Bone marrow (tissue), 2 donors: Measurements from ENCODE around the gene CDC42BPA.
"Not testable (repeated sequence)": the region's sequence is repeated elsewhere in the genome, so short reads cannot be mapped to it uniquely, and the experiment has no call there.

ENCODE experiments used
- DNase-seq, 2 donors: peaks; one replicate each; lab custom pipeline; 2025; lab: John Stamatoyannopoulos, UW

Gene CDC42BPA

DNA sequence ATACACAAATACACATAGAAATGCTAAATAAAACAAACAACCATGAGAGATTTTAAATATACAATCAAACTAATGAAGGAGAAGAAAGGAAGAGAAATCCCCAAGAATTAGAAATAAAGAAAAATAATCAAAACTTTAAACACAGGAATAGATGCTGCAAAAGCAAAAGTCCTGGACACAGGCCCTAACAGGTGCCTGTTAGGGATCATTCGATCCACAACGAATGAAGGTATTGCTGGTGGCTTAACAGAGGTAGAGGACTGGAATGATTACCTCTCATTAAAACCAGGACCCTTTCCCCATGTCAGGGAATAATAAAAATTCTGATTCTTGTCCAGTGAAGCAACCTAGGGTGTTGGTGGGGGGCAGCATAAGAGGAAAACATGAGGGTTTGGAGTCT, 56.8 kb downstream of the CDC42BPA start:
- no peak for DNase-seq

DNA sequence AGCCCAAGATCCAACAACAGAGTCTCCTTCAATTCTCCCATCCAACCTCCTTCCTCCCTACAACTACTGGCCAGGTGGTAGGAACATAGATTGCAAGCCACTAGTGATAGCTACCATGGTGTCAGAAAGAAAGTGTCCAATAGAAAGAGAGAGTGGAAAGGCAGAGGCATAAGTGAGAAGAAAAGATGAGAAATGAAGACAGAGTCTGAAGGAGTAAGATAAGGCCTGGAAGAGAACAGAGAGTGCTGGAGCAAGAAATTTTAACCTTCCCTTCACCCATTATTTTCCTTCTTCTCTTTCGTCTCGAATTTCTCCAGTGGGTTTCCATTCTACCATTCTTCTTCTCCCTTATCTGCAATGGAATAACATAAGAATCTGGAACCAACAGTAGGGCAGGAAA, 57.9 kb downstream of the CDC42BPA start:
- no peak for DNase-seq

DNA sequence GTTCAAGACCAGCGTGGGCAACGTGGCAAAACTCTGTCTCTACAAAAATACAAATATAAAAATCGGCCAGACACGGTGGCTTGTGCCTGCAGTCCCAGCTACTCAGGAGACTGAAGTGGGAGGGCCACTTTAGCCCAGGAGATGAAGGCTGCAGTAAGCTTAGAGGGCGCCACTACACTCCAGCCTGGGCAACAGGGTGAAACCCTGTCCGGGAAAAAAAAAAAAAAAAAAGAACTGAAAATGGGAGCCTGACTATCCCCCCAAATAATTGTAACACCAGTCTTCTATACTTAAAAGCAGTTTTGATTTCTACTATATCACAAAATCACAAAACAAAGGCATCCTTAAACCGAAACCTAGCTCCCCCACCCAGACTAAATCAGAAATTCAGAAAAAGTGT, 60.3 kb downstream of the CDC42BPA start:
- DNase-seq = no peak

DNA sequence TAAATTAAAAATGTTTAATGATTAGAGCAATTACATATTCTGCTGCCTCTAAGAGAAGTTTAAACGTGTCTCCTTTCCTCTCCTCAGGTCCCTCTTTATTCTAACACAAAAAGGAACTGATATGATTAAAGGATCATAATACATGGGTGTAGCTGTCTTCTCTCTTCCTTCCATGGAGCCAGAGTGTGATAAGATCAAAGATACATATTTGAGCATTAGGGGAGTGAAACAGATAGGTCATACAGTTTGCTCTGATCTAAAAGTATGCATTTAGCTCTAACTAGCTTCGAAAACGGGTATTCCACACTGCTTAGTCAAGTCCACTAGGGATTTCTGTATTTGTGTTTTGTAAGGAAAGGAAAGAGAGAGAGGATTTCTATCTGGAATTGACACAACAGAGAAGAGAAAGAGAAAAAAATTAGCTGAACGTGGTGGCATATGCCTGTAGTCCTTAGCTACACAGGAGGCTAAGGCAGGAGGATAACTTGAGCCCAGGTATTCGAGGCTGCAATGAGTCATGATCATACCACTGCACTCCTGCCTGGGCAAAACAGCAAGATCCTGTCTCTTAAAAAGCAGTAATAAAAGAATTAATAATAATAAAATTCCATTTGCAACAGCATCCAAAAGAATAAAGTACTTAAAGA, 63.1 kb downstream of the CDC42BPA start:
- no peak for DNase-seq

DNA sequence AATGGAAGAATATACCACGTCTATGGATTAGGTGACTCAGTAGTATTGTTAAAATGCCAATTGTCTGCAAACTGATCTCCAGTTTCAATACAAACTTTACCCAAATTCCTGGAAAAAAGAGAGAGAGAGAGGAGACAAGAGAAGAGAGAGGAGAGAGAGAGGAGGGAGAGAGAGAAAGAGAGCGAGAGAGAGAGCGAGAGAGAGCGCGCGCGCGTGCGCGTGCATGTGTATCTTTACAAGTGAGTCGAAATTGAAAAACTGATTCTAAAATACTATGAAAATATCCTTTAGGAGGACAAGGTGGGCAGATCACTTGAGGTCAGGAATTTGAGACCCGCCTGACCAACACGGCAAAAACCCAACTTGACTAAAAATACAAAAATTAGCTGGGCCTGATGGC, 65.2 kb downstream of the CDC42BPA start:
- no peak for DNase-seq

DNA sequence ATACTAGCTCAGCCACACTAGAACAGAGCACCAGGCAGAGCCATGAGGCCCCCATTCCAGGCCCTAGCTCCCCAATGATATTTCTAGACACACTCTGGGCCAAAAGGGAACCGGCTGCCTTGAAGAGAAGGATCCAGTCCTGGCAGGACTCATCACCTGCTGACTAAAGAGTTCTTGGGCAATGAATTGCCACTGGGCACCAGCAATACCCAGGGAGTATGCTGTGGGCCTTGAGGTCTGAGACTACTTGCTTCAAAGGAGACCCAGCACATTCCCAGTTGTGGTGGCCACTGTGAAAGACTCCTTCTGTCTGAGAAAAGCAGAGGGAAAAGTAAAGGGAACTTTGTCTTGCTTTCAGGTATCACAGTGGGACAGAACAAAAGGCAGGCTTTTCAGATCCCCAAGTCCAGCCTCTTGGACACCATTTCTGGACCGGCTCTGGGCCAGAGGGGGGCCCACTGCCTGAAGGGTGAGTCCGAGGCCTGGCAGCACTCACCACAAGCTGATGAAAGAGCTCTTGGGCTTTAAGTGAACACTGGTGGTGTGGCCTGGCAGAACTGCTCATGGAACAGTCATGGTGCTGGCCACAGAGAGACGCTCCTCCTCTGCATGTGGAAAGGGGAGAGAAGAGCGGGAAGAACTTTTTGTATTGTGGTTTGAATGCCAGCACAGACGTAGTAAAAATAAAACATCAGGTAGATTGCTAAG, 72.5 kb downstream of the CDC42BPA start:
- no peak for DNase-seq

DNA sequence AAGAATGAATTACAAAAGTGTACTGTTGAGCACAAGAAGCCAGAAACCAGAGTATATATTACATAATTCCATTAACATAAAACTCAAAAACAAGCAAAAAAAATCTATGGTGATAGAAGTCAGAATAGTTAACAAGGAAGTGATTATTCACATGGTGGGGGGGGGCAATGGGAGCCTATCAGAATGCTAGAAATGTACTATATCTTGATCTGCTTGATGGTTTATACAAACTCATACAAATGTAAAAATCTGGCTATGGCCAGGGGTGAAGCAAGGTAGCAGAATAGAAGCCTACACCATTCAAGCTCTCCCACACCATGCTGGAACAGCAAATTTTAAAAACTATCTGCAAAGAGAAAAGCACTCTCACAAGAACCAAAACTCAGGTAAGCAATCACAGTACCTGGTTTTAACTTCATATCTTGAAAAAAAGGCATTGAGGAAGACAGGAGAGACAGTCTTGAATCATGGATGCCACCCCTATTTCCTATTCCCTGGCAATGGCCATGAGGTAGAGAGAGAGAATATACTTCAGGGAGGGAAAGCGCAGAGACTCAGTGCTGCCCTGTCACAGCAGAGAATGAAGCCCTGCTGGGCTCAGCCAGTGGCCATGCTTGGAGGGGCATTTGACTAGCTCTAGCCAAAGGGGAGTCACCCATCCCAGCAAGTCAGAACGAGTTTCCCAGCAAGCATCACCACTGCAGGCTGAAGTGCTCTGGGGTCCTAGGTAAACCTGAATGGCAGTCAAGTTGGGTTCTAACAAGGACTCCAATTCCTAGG, 73.8 kb downstream of the CDC42BPA start:
- no peak for DNase-seq

DNA sequence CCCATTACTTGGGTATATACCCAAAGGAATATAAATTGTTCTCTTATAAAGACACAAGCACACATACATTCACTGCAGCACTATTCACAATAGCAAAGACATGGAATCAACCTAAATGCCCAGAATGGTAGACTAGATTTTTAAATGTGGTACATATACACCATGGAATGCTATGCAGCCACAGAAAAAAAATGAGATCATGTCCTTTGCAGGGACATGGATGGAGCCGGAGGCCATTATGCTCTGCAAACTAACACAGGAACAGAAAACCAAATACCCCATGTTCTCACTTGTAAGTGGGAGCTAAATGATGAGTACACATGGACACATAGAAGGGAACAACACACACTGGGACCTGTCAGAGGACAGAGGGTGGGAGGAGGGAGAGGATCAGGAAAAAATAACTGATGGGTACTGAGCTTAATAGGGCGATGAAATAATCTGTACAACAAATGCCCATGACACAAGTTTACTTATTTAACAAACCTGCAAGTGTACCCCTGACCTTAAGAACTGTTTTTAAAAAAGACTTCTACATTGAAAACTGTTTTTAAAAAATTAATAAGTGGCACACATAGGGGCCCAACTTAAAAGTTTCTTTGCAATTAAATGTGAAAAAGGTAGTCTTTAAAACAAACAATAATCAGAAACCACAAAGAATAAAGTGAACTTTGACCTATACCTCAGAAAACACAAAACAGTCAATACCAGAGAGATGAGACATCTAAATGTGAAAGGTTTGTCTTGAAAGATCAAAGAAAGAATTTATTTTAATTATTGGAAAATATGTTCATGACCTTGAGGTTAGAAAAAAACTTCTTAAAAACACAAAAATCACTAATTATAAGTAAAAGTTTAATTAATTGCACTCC, 75.2 kb downstream of the CDC42BPA start:
- DNase-seq = no peak

DNA sequence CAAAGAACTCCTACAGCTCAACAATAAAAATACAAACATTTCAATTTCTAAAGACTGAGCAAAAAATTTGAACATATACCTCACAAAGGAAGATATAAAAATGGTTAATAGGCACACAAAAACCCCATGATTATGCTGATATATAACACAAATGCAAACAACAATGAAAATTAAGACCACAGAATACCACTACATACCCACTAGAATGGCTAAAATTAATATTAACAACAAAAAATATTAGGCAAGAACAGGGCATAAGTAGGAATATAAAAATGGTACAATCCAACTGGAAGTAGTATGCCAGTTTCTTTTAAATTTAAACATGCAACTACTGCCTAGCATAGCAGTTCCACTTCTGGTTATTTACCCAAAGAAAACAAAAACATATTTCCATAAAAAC, 77.3 kb downstream of the CDC42BPA start:
- DNase-seq = no peak

DNA sequence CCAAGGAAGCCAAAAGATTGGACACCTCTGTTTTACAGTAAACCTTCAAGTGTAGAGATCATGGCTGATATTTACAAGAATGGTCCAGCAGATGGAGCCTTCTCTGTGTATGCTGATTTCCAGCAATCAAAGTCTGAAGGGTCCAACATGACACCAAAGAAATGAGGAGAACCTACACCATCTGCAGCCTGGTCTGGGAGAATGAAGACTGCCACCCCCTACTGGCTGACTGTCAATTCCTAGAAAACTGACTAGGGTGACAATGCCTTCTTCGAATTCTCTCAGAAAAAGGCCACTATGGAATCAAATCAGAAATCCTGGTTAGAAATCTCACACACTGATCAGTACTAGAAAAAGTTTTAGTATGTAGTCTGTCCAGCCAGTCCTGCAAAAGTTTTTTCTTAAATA, 83.3 kb downstream of the CDC42BPA start:
- peak in 1 of 2 donors; percentile 60 for DNase-seq

DNA sequence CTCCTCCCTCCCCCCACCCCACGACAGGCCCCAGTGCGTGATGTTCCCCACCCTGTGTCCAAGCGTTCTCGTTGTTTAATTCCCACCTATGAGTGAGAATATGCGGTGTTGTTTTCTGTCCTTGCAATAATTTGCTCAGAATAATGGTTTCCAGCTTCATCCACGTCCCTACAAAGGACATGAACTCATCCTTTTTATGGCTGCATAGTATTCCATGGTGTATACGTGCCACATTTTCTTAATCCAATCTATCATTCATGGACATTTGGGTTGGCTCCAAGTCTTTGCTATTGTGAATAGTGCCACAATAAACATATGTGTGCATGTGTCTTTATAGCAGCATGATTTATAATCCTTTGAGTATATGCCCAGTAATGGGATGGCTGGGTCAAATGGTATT, 87.2 kb downstream of the CDC42BPA start:
- not testable (repeated sequence) for DNase-seq

DNA sequence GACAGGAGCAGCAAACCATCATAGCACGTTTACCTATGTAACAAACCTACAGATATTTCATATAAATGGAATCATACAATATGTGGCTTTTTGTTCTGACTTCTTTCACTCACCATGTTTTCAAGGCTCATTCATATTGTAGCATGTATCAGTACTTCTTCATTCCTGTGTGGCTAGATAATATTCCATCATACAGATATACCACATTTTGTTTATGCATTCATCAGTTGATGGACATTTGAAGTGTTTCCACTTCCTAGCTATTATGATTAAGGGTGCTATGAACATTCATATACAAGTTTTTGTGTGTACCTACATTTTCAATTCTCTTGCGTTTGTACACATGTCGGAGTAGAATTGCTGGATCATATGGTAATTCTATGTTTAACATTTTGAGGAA, 90.1 kb downstream of the CDC42BPA start:
- no peak for DNase-seq

DNA sequence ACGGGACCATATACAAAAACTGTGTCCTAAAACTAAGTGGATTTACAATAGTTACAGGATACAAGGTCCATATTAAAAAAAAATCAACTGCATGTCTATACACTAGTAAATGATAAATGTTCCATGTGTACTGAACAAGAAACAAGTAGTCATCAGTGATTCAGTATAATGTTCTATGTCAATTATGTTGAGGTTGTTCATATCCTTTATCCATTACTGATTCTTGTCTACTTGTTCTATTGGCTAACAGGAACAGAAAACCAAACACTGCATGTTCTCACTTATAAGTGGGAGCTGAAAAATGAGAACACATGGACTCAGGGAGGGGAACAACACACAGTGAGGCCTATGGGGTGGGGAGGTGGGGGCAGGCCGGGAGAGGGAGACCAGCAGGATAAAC, 90.5 kb downstream of the CDC42BPA start:
- no peak for DNase-seq

DNA sequence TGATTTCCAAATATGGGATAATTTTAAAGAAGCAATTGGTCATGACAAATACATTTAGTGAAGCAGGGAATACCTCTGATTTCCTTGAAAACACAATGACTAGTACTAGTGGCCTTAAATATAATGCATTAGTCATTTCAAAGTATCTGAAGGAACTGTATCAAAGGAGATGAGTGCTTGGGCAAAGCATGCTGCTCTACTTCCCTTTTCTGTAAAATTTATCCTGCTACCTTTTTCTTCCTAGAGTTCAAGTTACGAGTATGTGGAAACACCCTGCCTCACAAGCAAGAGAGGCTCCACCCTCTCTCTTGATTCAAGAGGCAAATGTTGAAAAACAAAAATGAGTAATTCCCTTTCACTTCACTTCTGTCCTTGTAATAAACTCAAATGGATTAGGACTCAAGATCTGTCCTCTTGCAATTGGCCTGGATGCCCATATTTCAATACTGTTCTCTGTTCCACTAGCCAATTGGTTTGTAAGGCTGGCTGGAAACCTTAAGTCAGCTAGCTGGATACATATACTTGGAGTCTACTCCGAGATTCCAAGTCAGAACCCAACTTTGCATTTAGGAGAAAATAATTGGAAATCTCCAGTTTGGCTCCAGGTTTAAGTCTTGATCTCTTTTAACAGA, 92.5 kb downstream of the CDC42BPA start:
- DNase-seq = peak in 1 of 2 donors; percentile 81

DNA sequence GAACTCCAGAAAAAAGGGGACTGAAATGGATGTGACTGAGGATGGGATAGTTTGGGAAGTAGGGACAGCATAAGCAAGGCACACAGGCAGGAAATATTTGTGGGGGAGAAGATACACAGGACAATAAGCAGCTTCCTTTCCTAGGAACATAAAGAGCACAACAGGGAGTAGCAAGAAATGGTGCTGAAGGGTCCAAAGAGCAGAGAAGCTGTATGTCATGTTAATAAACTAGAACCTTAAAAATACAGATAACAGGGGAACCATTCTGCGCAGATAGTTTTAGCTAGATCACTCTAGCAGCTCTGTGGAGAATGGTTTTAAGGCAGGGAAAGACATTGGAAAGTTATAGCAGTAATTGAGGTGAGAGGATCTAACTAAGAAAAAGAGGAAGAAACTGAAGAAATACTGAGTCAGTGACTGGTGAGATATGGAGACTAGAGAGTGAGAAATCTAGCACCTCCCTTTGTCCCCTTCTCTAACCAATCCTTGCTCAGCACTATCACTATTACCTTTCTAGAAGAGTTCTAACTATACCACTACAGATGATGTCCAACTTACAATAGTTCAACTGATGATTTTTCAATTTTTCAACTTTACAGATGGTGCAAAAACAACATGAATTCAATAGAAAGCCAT, 95.0 kb downstream of the CDC42BPA start:
- DNase-seq = peak in 1 of 2 donors; percentile 49

DNA sequence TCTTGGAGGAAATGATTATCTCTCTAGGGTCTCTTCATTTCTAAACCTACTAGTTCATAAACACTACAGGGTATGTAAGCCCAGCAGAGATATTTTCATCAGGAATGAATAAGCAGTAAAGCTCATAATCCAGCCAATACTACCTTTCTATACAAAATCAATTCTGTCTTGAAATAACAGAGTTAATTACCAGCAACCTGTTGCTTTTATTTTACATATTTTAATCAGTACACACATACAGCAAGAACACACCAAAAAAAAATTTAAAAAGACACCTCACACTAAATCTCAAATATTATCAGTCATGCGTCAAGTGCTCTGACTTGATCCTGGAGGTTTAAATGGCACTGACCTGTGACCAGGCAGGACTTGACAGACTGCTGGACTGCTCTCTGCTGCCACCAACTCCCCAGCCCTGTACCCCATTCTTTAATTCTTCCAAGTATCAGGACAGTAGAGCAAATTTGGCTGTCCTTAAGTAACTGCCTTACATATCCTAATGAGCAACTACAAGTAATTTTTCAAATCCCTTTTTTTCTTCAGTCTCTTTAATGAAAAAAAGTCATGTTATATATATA, 98.5 kb downstream of the CDC42BPA start:
- DNase-seq = no peak

DNA sequence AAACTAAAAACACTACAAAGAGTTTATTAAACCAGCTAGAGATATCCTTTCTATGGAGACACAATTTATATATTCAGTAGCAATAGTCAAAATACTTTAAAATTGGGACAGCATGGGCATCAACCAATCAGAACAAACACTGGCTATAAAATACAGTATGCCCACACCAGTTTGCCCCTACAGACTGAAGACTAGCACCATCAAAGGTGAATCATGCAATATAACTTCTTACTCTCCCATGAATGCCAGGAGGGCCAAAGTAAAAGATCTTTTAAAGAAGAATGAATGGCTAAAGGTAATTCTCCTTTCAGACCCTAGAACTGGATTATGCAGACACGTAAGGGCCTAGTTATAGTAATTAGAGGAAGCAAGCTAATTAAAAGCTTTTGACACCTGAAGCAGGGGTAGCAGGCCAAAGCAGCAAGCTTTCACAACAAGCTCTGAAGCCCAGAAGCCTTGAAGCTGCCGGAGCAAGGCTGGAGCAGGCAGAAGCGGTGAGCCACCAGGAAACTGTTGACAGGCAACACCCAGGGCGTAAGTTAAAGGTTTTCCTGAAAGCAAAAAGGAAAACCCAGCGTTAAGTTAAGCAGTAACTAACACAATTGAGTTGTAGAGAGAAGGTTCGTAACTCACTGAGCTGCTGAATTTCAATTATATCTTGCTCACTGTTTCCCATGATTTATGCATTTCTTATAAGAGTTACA, 99.3 kb downstream of the CDC42BPA start:
- DNase-seq = no peak

DNA sequence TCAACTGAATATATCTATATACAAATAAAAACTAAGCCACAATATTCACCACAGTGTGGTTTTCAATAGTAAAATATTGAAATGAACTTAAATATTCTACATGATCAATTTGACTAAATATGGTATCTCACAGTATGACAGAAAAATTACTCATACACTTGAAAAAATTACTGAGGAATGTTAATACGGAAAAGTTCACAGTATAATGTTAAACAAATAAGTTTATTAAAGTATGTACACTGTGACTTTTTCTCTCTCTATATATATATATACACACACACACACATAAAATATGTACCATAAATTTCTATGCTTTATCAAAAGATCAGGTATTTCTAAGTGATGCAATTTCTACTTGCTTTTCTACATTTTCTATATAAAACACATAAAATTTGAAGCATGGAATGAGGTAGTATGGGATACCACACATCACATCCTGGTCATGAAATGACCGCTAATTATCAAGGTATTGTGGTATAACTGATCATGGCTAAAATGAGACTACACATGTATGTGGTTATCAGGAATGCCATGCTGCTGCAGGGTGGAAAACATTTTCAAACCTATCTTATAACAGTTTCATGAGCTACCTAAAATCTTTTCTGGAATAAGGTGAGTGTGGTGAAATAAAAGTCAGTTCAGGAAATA, 102.3 kb downstream of the CDC42BPA start:
- DNase-seq = no peak

DNA sequence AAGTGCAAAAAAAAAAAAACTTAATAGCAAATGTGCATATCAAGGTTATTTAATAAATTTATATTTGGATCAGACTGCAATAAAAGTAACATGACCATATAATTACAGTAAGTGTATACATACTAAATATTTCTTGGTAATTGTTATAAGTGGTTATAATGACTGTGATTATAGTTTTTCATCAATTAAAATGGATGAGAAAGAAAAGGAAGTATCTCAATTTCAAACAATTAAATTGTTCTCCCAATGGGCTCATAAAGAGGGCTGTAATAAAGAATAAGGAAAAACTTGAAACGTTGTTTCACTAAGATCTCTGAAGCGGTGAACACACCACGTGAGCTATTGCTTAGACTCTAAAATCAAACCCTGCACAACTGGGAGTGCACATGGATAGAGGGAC, 104.1 kb downstream of the CDC42BPA start:
- no peak for DNase-seq

DNA sequence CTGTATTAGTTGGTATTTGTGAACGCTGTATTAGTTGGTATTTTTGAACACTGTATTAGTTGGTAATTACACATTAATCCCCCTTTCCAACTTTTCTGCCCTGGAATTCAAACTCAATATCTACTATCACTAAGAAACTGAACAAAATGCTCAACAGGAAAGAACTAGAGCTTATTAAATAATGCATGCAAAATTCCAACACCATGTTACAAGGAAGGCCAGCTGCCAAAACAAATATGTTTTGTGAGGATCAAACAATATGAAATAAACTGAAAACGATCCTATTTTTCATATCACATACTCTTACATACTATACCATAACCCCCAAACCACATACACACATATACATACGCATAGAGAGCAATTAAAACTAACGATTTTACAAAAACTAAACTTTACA, 104.9 kb downstream of the CDC42BPA start:
- DNase-seq = no peak
